Stimulated activated effector memory CD8-positive, alpha-beta T cell treated with anti-CD3 and anti-CD28 coated beads, Interleukin-12 subunit alpha, Interleukin-12 subunit beta, amount 100 ng/mL, for 72 hours (primary cell): Measurements from ENCODE around the gene IQUB.
"Not testable (repeated sequence)": the region's sequence is repeated elsewhere in the genome, so short reads cannot be mapped to it uniquely, and the experiment has no call there.

Experiments
- ATAC-seq: fragments of 150-1000 bp; cut with Tn5 transposase; 2 replicates; pipeline ENCODE4 v1.10.0; 2021
- DNase-seq, 2 donors: peaks; one replicate each; pipeline ENCODE4 v3.0.0; 2021 to 2022; ENCODE audit warnings: low spot score in 2 of 2
- H3K27ac Mint-ChIP-seq: one replicate; pipeline ENCODE4 v1.8.0; 2022; ENCODE audit warnings: mild to moderate bottlenecking, mixed read lengths
- H3K36me3 Mint-ChIP-seq: one replicate; pipeline ENCODE4 v1.8.0; 2022; ENCODE audit warnings: mild to moderate bottlenecking, mixed read lengths
- H3K4me1 Mint-ChIP-seq: one replicate; pipeline ENCODE4 v1.8.0; 2022; ENCODE audit warnings: mixed read lengths
- H3K4me3 Mint-ChIP-seq: one replicate; pipeline ENCODE4 v1.8.0; 2022; ENCODE audit warnings: mild to moderate bottlenecking, mixed read lengths
- H3K9me3 Mint-ChIP-seq: one replicate; pipeline ENCODE4 v1.8.0; 2022; ENCODE audit warnings: mixed read lengths

Gene IQUB

DNA sequence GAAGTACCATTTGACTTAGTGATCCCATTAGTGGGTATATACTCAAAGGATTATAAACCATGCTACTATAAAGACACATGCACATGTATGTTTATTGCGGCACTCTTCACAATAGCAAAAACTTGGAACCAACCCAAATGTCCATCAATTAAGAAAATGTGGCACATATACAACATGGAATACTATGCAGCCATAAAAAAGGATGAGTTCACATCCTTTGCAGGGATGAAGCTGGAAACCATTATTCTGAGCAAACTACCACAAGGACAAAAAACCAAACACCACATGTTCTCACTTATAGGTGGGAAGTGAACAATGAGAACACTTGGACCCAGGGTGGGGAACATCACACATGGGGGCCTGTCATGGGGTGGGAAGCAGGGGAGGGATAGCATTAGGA lies 56.3 kb downstream of the IQUB start:
- not testable (repeated sequence) for DNase-seq, H3K9me3 Mint-ChIP-seq, H3K4me3 Mint-ChIP-seq, H3K36me3 Mint-ChIP-seq, H3K27ac Mint-ChIP-seq, ATAC-seq, H3K4me1 Mint-ChIP-seq

DNA sequence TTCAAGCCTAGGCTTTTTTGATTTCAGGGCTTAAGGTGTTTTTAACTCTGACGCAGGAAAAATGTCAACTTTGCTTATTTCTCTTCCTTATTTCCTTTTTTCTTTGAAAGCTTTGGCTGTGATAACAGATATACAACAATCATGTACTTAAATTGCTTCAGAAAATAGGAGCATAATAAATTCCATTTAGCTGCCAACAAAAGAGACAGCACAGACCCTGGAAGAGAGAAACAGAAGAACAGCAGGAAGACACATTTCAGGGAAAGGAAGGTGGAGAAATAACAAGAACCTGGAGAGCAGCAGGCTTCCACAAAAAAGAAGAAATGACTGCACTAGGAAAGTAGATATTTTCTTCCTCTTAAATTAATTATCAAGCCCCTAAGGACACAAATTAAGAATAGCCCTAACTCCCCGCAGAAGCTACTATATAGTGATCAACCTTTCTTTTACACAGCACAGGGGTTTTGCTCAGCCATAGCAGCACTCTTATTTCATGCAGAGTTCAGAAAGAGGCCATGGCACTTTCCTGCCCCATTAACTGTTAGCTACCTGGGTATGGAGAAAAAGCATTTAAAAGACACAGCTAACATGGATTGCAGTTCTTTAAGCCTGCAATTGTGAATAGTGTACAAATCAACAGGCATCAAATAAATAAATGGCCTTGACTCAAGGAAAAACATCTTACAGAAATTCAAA lies 61.5 kb downstream of the IQUB start:
- no peaks in the 10 kb centered on the region for H3K4me1 Mint-ChIP-seq
- ATAC-seq: no peak
- no peak for DNase-seq
- H3K9me3 Mint-ChIP-seq: no peaks in the 10 kb centered on the region
- H3K36me3 Mint-ChIP-seq: no peaks in the 10 kb centered on the region
- H3K4me3 Mint-ChIP-seq: no peak overlapping the region
- H3K27ac Mint-ChIP-seq: no peak overlapping the region

DNA sequence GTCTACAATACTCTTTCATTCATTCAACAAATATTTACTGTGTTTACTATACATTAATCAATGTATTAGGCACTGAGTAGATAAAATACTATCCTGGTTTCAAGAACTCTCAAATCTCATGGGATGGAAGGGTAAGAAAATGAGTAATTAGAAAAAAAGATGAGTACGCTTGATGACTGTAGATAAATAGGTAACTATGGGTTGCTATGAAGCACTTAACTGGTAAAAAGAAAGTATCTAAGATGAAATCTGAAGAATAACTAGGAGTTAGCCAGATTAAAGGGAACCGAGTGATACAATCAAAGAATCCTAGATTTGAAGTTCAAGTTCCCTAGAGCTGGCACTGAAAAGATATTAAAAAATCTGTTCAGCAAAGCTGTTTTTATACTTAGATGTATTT lies 62.1 kb downstream of the IQUB start:
- Mint-ChIP-seq H3K27ac (no peak overlapping the region), H3K4me3 (no peak overlapping the region), H3K36me3 (no peaks in the 10 kb centered on the region), H3K4me1 (no peaks in the 10 kb centered on the region), H3K9me3 (no peaks in the 10 kb centered on the region)
- ATAC-seq: no peak
- no peak for DNase-seq

DNA sequence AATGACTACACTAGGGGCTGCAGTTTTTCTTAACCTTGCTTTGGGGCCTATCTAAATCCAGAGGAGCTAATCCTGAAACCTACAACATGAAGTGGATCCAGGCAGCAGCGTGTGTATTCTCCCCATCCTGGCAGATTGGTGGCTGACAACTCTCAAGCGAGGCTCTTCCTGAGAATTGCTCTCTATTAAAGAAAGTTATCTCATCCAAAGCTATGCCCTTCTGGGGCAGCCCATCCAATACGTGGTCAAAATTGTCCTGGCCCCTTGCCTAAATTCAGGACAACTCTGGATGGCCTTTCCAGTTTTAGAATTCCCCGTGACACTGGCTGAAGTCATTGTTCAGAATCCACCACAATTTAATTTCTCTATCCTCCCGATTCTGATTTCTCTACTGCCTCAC lies 66.1 kb downstream of the IQUB start:
- ATAC-seq: no peak
- Mint-ChIP-seq H3K27ac (no peak overlapping the region), H3K4me1 (no peaks in the 10 kb centered on the region), H3K4me3 (no peak overlapping the region), H3K36me3 (no peaks in the 10 kb centered on the region), H3K9me3 (no peaks in the 10 kb centered on the region)
- DNase-seq: no peak

DNA sequence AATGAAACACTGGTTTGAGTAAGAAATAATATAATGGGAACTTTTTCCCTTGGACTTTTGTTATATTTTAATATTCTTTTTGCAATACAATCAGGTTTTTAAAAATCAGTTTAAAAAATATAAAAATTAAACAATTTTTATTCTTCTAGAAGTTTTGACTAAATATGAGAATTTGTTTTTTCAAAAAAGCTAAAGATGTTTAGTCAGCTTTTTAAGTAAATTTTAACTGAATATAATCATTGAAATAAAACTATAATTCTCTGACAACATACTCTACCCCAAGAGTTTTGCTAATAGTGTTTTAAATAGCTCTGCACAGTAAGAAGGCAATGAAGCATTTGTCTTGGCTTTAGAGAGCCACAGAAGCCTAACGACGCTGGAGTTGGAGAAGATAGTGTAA lies 70.5 kb downstream of the IQUB start:
- no peaks in the 10 kb centered on the region for H3K4me1 Mint-ChIP-seq
- no peaks in the 10 kb centered on the region for H3K36me3 Mint-ChIP-seq
- no peak overlapping the region for H3K4me3 Mint-ChIP-seq
- no peaks in the 10 kb centered on the region for H3K9me3 Mint-ChIP-seq
- DNase-seq (no peak), ATAC-seq (no peak)
- H3K27ac Mint-ChIP-seq: no peak overlapping the region

DNA sequence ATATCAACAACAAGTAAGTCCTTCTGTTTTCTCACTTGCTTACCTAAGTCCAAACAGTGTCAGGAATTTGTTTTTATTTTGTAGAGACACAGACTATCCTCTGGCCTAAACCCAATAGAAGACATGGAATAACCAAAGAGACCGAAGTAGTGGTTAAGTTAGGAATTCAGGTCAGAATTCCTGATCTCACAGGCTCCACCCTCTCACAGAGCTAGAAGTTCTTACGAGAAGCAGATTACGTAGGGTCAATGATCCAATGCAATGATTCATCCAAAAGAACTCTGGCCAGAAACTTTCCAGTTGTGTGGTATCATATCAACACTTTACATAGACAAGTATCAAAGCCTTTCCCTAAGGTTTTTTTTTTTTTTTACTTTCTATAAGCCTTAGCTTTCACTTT lies 73.8 kb downstream of the IQUB start:
- no peaks in the 10 kb centered on the region for H3K4me1 Mint-ChIP-seq
- no peak overlapping the region for H3K4me3 Mint-ChIP-seq
- no peak overlapping the region for H3K27ac Mint-ChIP-seq
- no peak for ATAC-seq
- no peaks in the 10 kb centered on the region for H3K36me3 Mint-ChIP-seq
- DNase-seq: no peak
- no peaks in the 10 kb centered on the region for H3K9me3 Mint-ChIP-seq

DNA sequence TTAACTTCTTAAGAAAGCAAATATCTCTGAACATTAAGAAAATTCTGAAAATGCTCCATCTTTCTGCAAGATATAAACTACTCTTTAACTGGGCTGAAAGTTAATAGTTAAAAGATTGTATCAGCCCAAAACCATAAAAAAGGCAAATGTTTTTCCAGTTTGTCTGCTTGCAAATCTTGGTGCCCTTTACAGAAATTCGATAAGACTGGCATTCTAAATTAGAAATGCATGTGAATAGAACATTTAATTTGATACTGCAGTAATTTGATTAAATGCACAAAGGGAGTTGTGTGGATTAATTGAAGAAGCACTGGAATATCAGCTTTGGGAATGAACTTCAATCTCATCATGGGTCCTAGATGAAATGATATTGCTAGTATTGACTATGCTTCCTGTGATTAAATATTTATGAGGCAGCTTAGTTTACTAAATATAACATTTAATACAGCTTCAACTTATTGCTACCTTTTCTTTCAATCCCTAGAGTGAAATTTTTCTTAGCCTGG lies 78.4 kb downstream of the IQUB start:
- no peaks in the 10 kb centered on the region for H3K36me3 Mint-ChIP-seq
- DNase-seq: no peak
- no peaks in the 10 kb centered on the region for H3K4me1 Mint-ChIP-seq
- ATAC-seq: no peak
- H3K4me3 Mint-ChIP-seq: no peak overlapping the region
- H3K9me3 Mint-ChIP-seq: peaks cover 6% of the 10 kb centered on the region
- no peak overlapping the region for H3K27ac Mint-ChIP-seq

DNA sequence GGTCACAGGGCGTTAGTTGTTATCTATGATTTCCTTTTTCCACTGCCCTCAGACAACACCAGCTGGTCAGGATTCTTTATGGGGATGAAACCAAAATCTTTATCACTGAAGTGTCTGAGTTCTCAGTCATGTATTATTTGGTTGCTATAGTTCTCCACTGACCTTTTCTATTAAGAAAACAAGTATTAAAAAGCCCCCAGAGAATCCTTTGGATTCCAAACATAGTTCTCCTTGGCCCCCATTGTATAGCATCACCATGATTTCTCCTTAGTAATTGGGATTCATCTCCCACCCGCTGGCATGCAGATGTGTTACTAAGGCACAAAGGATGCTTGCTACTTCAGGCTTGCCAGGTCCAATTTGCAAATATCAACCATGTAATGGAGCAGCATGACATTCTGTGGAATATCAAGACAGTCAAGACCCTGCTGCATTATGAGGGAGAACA lies 94.3 kb downstream of the IQUB start:
- H3K27ac Mint-ChIP-seq: no peak overlapping the region
- no peaks in the 10 kb centered on the region for H3K4me1 Mint-ChIP-seq
- ATAC-seq (no peak), DNase-seq (no peak)
- H3K9me3 Mint-ChIP-seq: peaks cover 3% of the 10 kb centered on the region
- no peaks in the 10 kb centered on the region for H3K36me3 Mint-ChIP-seq
- H3K4me3 Mint-ChIP-seq: no peak overlapping the region

DNA sequence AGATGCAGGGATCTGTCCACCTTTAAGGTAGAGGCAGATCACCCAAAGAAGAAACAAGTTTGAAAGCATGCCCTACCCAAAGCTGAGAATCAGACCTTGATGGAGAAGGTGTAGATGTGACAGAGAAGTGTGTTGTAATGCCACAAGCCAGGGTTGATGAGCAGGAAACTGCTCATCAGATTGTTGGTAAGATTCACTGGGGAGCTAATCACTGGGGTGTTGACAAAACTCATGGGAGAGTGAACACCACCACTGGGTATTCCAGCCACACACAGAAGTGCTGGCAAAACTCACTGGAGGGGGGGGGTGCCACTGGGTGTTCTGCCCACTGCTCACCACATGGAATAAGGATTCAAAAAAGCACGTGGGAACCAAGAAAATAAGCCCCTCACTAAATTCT lies 95.2 kb downstream of the IQUB start:
- ATAC-seq (no peak), DNase-seq (no peak)
- no peak overlapping the region for H3K4me3 Mint-ChIP-seq
- no peaks in the 10 kb centered on the region for H3K36me3 Mint-ChIP-seq
- no peaks in the 10 kb centered on the region for H3K9me3 Mint-ChIP-seq
- H3K27ac Mint-ChIP-seq: no peak overlapping the region
- H3K4me1 Mint-ChIP-seq: no peaks in the 10 kb centered on the region

DNA sequence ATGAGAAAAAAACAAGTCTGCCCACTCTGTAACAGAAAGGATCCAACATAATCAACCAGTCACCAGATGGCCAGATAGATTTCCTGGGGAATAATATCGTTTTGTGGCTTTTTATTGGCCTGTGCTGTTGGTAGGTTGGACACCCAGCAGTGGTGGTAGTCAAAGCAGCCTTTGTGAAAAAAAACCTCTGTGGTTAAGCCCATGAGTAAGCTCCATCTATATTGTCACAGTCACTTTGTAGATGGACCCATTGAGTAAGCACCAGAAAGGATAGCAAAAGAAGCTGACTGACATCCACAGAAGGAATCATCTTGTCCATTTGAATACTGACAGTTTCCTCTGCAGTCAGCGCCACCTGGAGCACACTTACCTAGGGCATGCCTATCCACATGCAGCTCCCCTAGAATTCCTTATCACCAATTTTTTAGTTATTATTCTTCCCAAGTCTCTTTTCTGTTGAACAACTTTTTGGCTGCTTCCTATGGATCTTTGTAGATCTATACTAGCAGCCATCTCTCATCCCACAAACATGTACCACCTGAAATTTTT lies 96.9 kb downstream of the IQUB start:
- no peak for DNase-seq
- H3K9me3 Mint-ChIP-seq: no peaks in the 10 kb centered on the region
- no peaks in the 10 kb centered on the region for H3K4me1 Mint-ChIP-seq
- H3K36me3 Mint-ChIP-seq: no peaks in the 10 kb centered on the region
- H3K27ac Mint-ChIP-seq: no peak overlapping the region
- no peak overlapping the region for H3K4me3 Mint-ChIP-seq
- peak; percentile 55 for ATAC-seq

DNA sequence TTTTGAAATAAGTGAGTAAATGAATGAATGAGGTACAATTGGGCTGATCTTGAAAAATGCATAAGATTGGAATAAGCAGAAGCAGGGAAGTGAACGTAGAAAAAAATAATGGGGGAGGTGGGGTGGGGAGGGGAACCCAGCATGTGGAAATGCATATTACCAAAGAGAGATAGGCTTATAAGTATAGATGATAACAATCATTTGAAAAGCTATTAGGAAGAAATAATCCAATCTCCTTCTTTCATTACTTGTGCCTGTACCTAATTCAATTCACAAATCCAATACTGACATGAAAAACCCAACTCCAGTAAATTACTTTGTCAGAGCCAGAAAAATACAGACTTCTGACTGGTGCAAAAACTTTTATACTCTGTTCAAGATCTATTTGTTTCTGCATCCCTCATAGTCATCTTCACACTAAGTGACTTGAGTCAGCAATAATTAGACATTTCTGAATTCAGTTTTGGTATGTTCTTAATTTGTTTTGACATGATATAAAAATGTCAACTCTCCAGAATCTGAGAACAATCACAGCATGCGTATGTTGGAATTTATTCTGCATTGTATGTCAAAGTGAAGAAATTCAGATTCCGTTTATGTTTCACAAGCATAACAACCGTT lies 99.2 kb downstream of the IQUB start:
- no peaks in the 10 kb centered on the region for H3K36me3 Mint-ChIP-seq
- no peak for ATAC-seq
- no peak overlapping the region for H3K27ac Mint-ChIP-seq
- H3K9me3 Mint-ChIP-seq: no peaks in the 10 kb centered on the region
- no peaks in the 10 kb centered on the region for H3K4me1 Mint-ChIP-seq
- no peak for DNase-seq
- no peak overlapping the region for H3K4me3 Mint-ChIP-seq

DNA sequence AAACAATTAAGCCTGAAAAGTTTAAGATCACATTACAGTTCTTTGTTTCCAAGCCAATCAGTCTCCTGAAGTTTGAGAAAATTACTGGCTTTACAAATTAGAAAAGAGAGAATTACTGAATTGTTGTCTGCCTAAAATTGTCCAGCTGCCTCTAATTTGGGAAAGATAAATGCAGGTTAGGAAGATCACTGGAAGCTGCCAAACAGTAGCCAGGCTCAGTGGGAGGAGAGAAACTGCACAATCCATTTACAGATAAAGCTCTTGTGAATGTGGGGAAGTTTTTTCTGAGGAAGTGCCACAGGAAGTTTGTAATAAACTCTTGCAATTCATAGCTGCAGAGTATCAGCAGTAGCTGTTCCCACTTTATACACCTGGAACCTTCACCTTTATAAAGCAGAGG lies 100.7 kb downstream of the IQUB start:
- ATAC-seq: no peak
- no peaks in the 10 kb centered on the region for H3K9me3 Mint-ChIP-seq
- H3K27ac Mint-ChIP-seq: no peak overlapping the region
- H3K4me3 Mint-ChIP-seq: no peak overlapping the region
- H3K4me1 Mint-ChIP-seq: no peaks in the 10 kb centered on the region
- H3K36me3 Mint-ChIP-seq: no peaks in the 10 kb centered on the region
- no peak for DNase-seq

DNA sequence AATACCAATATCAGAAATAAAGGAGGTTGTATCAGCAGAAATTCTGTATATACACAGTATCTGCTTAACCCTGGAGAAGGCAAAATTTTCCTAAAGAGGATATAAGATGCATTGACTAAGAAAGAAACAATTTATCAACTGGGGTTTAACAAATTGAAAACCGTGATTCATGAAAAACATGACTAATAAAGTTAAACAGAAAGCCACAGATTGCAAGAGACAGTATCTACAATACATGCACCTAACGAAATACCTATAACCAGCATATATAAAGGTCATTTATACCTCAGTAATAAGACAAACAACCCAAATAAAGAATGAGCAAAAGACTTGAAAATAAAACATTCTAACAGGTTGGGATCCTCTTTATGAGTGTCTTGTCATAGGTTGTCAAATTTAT lies 101.8 kb downstream of the IQUB start:
- DNase-seq (no peak), ATAC-seq (no peak)
- Mint-ChIP-seq H3K36me3 (no peaks in the 10 kb centered on the region), H3K27ac (no peak overlapping the region), H3K4me3 (no peak overlapping the region), H3K4me1 (no peaks in the 10 kb centered on the region), H3K9me3 (no peaks in the 10 kb centered on the region)

DNA sequence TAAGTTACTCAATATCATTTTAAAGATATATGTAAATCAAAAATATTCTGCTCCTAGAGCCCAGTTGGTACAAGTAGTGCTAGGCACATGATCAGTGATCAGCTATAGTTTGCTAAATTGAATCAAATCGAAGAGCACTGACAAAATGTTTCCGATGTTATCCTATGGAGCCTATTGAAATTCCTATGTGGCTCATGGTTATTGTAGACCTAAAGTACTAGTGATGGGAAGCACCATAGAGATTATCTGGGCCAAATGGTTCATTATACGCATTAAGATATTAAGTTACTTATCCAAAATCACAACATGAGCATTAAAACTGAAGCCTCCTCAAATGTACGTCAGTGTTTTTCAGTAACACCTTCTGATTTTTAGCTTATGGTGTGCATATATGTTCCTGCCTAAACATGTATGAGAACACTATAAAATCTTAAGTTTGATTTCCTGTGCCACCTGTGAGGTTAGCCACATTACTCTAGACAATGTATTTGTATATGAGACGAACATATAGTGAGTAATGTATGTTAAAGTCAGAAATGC lies 103.2 kb downstream of the IQUB start:
- DNase-seq (no peak), ATAC-seq (no peak)
- no peaks in the 10 kb centered on the region for H3K9me3 Mint-ChIP-seq
- H3K4me3 Mint-ChIP-seq: no peak overlapping the region
- no peaks in the 10 kb centered on the region for H3K36me3 Mint-ChIP-seq
- H3K27ac Mint-ChIP-seq: no peak overlapping the region
- H3K4me1 Mint-ChIP-seq: no peaks in the 10 kb centered on the region

DNA sequence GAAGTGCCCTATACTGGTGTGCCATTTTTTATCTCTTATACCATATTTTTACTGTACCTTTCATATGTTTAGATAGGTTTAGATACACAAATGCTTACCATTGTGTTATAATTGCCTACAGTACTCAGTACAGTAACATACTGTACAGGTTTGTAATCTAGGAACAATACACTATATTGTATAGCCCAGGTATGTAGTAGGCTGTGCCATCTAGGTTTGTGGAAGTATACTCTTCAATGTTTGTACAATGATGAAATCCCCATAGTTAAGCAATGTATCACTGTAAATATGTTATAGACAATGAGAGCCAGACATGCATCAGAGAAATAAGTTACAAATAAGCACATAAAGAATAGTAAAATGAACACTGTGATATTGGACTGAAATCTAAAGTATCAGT lies 109.1 kb downstream of the IQUB start:
- Mint-ChIP-seq H3K36me3 (no peaks in the 10 kb centered on the region), H3K4me3 (no peak overlapping the region), H3K4me1 (no peaks in the 10 kb centered on the region), H3K27ac (no peak overlapping the region), H3K9me3 (peaks cover 6% of the 10 kb centered on the region)
- DNase-seq: no peak
- ATAC-seq: no peak

DNA sequence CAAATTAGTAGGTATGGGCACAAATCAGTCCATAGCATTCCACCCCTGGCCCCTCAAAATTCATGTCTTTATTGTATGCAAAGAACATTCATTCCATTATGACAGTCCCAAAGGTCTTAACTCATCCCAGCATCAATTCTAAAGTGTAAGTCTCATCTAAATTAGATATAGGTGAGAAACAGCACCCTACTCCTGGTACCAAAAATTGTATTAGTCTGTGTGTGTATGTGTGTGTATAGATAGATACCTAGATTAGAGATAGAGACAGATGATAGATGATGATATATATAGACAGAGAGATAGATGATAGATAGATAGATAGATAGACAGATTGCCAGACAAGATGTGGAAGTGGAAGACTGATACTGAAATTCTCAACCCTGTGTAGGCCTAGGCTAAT lies 109.9 kb downstream of the IQUB start:
- Mint-ChIP-seq H3K27ac (no peak overlapping the region), H3K36me3 (no peaks in the 10 kb centered on the region), H3K9me3 (peaks cover 7% of the 10 kb centered on the region), H3K4me3 (no peak overlapping the region), H3K4me1 (no peaks in the 10 kb centered on the region)
- ATAC-seq (no peak), DNase-seq (no peak)
